ENCODE data around the gene ZC2HC1B. TPM values are rescaled to one million over a fixed set of nuclear protein-coding genes. Genes with fewer than 3 reads are reported as not detected.

The ZC2HC1B gene
- total RNA-seq, 1 experiment from 2014 or later, result not detected

GRCh38 chr6:143882401-143882930, 18.2 kb downstream of the ZC2HC1B start:
- Histone ChIP-seq H3K23ac (ENCODE audit: insufficient read length, low read depth, low read length) (no peak overlapping the region), H2BK120ac (ENCODE audit: low read depth, low read length, poor library complexity, severe bottlenecking) (no peak overlapping the region), H2BK15ac (ENCODE audit: low read depth, low read length) (no peak overlapping the region), H3K9ac (ENCODE audit: extremely low read depth, insufficient read length, low read length) (no peak overlapping the region), H3K79me1 (ENCODE audit: insufficient read depth, low read depth, low read length, poor library complexity, severe bottlenecking) (no peaks in the 10 kb centered on the region), H2AK5ac (ENCODE audit: insufficient read length, low read length) (no peak overlapping the region), H2BK5ac (ENCODE audit: insufficient read length, low read length) (no peak overlapping the region), H2AFZ (ENCODE audit: low read length) (no peak overlapping the region), H4K5ac (ENCODE audit: insufficient read length, low read depth, low read length) (no peak overlapping the region), H3K56ac (ENCODE audit: insufficient read length, low read depth, low read length) (no peak overlapping the region), H3K27me3 (ENCODE audit: insufficient read depth, low read length) (no peaks in the 10 kb centered on the region), H3T11ph (ENCODE audit: low read length) (no peak overlapping the region), H4K20me1 (ENCODE audit: control insufficient read depth, insufficient read depth, insufficient read length) (no peaks in the 10 kb centered on the region), H2BK20ac (ENCODE audit: low read depth, low read length, poor library complexity, severe bottlenecking) (no peak overlapping the region), H3K9me3 (ENCODE audit: control insufficient read depth, low read depth, low read length) (no peaks in the 10 kb centered on the region), H3K79me2 (ENCODE audit: insufficient read depth, low read length) (no peaks in the 10 kb centered on the region), H3K14ac (ENCODE audit: insufficient read depth, low read length) (no peak overlapping the region), H3K23me2 (ENCODE audit: insufficient read length, low read depth, low read length, poor library complexity, severe bottlenecking) (no peaks in the 10 kb centered on the region), H2BK12ac (ENCODE audit: insufficient read length, low read depth, low read length) (no peak overlapping the region), H3K18ac (ENCODE audit: insufficient read length, low read depth, low read length) (no peak overlapping the region), H3K4ac (ENCODE audit: low read depth, low read length) (no peak overlapping the region), H4K8ac (replicated peaks; ENCODE audit: insufficient read length, low read depth, low read length) (no peak overlapping the region), H3K4me1 (ENCODE audit: insufficient read depth, low read length) (no peaks in the 10 kb centered on the region), H3K4me2 (ENCODE audit: insufficient read depth, insufficient read length, low read length) (no peak overlapping the region), H4K91ac (ENCODE audit: insufficient read length, low read depth, low read length) (no peak overlapping the region), H3K27ac (ENCODE audit: insufficient read length, low read depth, low read length) (no peak overlapping the region)
- H3K36me3 Mint-ChIP-seq (ENCODE audit: insufficient read depth in 1 of 3, low read depth in 3 of 3), result peaks cover 0 to 5% (median 0%) of the 10 kb centered on the region in 3 experiments; a peak in 4 of 7 replicates
- TF ChIP-seq CTCF (conservative IDR thresholded peaks at IDR 0.05), result no peak
- H3K27me3 Mint-ChIP-seq (ENCODE audit: low read depth), result no peaks in the 10 kb centered on the region; the same call in 1 of the 2 replicates
- H3K27ac Mint-ChIP-seq, result no peak overlapping the region
- no CpG with 5 or more reads among the region's 2 CpGs for WGBS (ENCODE audit: extremely low coverage, insufficient read length, low lambda C conversion rate)
- DNase-seq, result no peak
- H3K4me1 Mint-ChIP-seq, result 0 out of 4 replicates have a peak, but pooled peaks cover 0 to 1% of the 10 kb centered on the region in 2 experiments
- H3K9me3 Mint-ChIP-seq, result peaks cover 0 to 6% of the 10 kb centered on the region in 2 experiments; a peak in 3 of 5 replicates
- no peak overlapping the region for H3K4me3 Mint-ChIP-seq
